M059J (cell line): Measurements from ENCODE around the gene HS6ST2. TPM values are rescaled to one million over a fixed set of nuclear protein-coding genes. Genes with fewer than 3 reads are reported as not detected.
A peak's percentile ranks its signal among the peaks of the same experiment; 100 is the strongest.
"Not testable (repeated sequence)": the region's sequence is repeated elsewhere in the genome, so short reads cannot be mapped to it uniquely, and the experiment has no call there.

Experiments used
- DNase-seq: peaks from one replicate; pipeline ENCODE4 v3.0.0-alpha.2; 2012; ENCODE audit warnings: low read depth
- total RNA-seq: library from RNA; depleted of rRNA; stranded (reverse); fragments of >200 nt; shearing (Covaris generic); gene quantifications from 2 replicates; pipeline ENCODE4 v1.2.3, GENCODE V29; 2014

The HS6ST2 gene
- total RNA-seq, 1 experiment from 2014 or later, result not detected

DNA sequence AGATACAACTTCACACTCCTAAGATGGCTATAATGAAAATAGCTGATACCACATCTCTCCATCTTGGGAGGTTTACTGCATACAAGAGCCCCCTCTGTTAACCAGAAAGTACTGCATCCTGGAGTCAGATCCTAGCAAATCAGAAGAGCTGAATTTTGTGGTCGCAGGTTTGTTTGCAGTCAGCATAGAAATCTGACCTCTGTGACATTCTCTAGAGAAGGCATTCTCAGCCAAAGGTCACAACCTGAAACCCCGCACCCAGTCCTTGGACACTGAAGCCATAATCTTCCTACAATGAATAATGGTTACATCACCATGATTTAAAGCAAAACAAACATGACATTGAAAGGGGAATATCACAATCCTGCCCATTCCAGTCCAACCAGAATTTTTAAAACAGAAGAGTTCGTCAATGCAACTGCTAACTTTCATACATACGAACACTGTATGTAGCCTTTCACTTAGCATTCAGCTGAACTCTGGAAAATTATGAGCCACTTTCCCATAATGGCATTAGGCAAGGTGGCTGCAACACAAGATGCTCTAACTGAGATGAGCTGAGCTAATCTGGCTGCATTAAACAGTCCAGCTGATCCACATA lies 17.6 kb downstream of the HS6ST2 start:
- DNase-seq, result no peak

DNA sequence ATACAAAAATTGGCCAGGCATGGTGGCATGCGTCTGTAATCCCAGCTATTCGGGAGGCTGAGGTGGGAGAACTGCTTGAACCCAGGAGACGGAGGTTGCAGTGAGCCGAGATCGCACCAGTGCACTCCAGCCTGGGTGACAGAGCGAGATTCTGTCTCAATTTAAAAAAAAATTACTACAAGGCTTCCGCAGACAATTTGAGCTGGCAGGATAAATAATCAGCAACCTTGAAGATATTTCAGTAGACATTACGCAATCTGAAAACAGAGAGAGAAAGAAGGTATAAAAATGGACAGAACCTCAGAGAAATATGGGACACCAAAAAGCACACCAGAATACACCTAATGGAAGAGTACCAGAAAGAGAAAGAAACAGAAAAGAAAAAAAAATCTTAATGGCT lies 25.3 kb downstream of the HS6ST2 start:
- no peak for DNase-seq

DNA sequence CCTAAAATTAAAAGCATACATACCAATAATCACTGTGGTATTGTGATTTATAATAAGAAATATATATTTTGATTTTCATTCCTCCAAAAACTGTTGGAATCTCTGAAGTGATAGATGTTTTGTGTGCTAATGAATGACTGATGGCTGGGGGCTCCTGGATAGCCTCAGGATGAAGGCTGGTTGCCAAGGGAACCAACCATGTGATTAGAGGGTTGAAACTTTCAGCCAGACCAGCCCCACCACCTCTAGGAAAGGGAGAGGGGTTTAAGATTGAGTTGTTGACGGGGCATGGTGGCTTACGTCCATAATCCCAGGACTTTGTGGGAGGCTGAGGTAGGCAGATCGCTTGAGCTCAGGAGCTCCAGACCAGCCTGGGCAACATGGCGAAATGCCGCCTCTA lies 34.0 kb downstream of the HS6ST2 start:
- no peak for DNase-seq

DNA sequence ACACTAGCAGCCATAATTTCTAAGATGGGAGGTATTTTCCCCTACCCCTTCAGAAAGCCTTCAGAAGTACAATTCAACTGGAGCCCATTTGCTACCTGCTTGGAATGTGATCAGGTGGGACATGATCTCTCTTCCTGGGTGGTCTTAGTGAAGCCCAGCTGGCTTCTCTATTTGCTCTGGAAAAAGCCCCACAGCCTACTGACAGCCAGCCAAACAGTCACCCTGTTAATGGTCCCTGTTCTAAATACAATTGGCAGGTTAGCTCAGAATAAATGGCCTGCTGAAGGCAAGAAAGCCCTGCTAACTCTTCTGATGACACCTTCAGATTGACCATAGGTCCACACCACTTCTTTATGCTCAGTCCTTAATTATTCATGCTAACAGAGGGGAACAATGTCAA lies 39.9 kb downstream of the HS6ST2 start:
- DNase-seq, result no peak

DNA sequence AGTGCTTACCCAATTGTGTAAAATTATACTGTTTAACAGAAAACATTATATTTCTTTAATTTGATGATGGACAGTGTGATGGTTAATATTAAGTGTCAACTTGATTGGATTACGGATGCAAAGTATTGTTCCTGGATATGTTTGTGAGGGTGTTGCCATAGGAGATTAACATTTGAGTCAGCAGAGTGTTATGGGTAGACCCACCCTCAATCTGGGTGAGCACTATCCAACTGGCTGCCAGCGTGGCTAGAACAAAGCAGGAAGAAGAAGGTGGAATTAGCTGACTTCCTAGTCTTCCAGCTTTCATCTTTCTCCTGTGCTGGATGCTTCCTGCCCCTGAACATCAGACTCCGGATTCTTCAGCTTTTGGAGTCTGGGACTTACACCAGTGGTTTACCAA lies 42.1 kb downstream of the HS6ST2 start:
- no peak for DNase-seq

DNA sequence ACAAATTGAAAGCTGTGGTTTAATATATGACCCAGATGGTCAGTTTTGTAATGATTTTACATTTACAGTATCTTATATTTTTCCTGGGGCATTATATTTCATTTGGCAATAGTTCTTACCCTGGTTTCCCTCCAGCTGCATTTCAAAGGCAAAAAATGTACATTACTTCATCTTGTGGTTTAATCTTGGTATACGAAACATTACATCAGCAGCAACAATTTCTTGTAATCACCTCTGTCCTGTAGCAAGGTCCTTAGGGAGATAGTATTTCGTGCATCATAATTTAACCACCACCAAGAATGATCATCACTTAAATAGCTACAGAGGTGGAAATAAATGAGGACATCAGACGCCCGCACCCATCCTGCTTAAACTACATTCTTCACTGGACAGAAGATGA lies 48.8 kb downstream of the HS6ST2 start:
- DNase-seq, result peak; percentile 1

DNA sequence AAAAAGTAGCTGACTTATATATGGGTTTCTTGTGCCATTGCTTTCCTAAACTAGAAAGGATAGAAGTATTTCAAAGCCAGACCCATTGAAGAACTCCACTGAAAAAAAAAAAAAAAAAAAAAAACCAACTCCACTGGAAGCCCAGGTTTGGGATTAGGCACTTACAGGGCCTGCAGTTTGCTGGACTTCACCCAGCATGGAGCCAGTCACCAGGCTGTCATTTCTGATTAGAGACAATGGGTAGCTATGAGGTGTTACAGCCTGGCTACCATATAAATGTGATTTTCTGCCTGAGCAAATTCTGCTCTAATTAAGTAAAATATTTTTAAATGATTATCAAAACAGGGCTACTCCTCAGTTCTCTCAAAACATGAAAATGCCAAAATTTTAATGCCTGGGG lies 49.5 kb downstream of the HS6ST2 start:
- DNase-seq, result no peak

DNA sequence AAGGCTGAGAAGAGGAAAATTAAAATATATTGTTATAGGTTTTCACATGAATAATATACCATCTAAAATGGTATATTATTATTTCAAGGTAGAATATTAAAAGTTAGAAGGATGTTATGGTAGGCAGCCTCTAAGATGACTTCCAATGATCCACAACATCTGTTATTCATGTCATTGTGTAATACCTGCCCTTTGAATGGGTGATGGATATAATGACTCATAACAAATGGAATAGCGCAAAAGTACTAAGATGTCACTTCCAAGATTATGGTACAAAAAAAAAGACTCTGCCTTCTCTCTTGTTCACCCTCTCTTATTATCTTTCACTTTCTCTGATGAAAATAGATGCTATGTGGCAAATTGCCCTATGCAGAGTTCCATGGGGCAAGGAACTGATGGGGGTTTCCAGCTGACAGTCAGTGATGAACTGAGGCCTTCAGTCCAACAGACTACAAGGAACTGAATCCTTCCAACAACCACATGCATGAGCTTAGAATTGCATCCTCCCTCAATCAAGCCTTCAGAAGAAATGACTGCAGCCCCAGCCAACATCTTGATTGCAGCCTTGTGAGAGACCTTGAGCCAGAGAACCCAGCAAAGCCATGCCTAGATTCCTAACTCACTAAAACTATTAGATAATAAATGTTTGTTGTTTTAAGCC lies 57.7 kb downstream of the HS6ST2 start:
- DNase-seq, result no peak

DNA sequence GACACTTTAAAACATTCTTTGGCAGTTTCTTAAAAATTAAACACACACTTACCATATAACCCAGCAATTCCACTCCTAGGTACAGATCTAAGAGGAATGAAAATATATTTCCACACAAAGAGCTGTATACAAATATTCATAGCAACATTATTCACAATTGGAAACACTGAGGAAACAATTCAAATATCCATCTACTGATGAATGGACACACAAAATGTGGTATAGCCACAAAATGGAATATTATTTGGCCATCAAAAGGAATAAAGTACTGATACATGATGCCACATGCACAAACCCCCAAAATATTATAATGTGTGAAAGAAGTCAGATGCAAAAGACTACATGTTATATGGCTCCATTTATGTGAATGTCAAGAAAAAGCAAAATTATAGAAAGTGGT lies 70.9 kb downstream of the HS6ST2 start:
- DNase-seq, result no peak

DNA sequence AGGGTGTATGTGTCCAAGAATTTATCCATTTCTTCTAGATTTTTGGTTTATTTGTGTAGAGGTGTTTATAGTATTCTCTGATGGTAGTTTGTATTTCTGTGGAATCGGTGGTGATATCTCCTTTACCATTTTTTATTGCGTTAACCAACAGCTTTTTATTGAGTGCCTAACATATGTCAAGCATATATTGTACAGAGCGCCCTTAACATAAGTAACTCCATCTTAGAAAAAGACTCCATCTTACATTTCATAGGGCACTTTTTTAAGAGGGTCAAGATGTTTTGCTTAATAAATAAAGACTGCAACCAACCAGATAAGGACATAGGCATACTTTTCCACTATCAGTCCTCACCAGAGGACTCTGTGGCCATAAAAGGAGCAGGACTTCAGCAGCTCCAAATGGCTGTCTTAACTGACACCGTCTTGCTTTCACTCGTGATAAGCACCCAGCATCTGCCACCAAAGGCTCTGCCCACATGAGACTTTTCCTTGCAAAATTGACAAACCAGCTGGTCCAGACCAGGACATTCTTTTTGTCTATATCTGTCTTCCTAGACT lies 75.0 kb downstream of the HS6ST2 start:
- no peak for DNase-seq

DNA sequence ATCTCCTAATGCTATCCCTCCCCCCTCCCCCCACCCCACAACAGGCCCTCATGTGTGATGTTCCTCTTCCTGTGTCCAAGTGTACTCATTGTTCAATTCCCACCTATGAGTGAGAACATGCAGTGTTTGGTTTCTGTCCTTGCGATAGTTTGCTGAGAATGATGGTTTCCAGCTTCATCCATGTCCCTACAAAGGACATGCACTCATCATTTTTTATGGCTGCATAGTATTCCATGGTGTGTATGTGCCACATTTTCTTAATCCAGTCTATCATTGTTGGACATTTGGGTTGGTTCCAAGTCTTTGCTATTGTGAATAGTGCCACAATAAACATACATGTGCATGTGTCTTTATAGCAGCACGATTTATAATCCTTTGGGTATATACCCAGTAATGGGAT lies 77.7 kb downstream of the HS6ST2 start:
- not testable (repeated sequence) for DNase-seq

DNA sequence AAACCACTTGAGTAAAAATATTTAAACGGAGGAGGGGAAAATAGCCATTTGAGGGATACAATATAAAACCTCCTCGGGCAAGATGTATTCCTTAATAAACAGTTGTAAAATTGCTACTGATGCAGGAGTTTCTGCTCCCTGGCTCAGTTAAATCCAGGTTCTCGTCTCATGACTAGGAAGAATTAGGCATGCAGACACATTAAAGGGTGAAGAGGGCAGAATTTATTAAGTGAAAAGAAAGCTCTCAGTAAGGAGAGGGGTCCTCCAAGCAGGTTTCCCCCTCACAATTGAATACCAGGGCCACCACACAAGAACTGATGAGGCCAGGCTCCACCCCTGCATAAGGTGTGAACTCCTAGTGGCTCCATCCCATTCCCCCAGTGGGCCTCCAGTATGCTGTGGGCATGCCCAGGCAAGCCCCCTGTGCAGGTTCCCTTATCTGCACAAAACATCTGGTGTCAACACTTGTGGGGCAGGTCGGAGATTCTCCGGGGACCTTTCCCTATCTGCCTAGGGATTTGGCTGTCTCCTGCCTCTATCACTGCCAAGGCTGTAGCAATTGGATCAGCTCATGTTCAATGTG lies 80.4 kb downstream of the HS6ST2 start:
- no peak for DNase-seq

DNA sequence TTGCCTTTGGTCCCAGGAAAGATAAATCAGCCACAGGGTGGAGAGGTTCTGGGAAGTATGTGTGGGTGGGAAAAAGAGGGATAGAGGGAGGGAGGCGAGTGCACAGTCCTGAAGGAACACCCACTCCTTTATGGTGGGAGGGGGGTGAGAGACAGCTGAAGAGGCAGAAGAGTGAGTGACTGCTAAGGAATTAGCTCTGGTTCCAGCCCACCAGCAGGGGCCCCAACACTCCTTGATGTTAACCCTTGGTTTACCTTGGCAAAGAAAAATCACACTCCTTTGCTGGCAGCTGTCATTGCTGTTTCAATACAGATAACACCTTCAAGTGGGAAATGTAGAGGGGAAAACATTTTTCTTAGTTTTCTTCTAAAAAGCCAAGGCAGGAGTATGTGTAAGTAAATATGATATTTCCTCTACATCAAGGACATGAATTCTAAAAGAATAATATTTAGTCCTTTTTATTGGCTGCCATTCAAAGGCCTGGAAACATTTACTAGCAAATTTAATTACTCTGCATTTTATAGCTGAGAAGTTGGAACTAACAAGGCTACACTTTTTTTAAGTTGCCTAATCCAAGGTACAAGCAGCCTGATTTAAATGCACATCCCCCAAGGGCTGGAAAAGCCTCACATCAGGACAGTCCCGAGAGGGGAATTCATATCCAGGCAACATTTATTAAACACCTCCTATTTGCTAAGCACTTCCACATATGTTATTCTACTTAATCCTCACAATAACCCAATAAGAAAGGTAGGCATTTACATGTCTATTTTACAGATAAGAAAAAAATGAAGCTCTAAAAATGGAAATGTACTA lies 81.7 kb downstream of the HS6ST2 start:
- DNase-seq, result no peak

DNA sequence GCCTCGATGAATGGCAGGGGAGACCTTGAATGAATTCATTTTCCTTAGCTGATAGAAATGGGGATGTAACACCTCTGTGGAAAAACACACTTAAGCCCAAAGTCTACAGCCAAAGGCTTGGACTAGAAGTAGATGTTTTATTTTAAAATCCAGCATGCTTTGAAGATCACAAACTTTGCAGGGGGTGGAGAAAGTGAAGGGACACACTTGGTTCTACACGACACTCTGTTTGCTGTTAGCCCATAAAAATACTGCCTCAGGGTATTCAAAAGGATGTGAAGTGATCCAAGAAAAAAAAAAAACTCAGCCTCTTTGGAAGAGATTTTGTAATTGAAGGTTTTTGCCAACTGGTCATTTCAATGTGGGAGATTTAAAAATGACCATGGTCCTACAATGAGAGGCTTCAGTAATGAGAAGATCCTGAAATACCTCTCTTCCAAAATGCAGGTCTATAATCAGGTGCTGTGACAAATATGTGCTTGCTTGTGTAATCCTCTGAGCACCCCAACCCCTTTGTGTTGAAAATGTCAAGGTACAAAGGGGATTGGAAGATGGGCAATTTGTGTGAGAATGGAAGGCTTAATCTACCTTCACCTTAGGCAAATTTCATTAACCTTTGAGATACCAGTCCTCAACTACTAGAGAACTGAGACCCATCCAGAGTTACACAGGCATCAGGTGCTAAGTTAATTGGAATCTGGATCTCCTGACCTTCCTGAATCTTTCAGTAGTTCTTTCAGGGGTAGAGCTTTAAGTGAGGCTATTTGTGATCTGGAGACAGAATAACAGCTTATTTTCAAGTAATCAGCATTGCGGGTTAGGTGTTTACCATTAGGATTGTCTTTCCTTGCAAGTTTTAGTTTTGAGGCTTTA lies 82.5 kb downstream of the HS6ST2 start:
- DNase-seq, result no peak

DNA sequence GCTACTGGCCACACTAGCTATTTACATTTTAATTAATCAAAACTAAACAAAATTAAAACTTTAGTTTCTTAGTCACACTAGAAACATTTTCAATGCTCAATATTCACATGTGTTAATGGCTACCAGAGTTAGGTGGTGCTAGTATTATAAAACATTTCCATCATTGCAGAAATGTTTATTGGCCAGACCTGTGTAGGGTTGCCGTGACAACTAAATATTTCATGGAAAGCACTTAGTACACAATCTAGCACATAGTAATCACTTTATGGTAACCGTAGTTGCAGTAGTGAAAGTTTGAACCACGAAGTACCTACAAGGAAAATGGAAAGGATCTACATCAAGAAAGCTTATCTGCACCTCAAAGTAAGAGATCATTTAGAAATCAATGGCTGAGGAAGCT lies 95.9 kb downstream of the HS6ST2 start:
- DNase-seq, result no peak

DNA sequence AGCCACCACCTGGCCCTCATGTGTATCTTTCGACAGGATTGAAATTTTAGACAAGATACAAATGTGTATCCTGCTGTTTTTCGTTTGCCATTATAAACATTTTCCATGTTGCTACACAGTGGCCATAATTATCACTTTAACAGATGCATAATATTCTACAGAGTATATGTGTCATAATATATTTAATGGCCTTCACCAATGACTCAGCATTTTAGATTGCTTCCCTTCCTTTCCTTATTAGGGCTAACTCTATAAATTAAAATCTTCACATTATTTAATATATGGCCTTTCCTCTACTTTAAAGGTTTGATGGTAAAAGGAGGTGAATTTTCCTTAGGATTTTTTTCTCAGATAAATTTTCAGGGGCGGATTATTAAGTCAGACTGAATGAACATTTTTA lies 97.4 kb downstream of the HS6ST2 start:
- DNase-seq, result no peak

DNA sequence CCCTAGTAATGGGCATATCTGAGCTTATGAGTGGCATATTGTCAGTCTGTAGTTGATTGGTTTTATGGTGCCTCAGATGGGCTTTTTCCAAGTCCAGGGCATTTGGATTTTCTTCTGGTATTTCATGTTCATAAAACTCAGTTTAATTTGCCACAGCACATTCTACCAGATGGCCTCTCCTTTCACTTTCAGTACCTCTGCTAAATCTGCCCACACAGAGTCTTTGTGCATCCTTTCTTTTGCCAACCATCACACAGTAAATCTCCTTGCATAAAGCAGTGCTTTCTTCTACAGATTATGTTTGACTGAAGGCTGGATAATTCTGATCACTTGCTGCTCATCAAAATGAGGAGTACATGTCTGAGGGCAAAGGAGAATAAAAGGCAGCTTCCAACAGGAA lies 98.2 kb downstream of the HS6ST2 start:
- DNase-seq, result no peak

DNA sequence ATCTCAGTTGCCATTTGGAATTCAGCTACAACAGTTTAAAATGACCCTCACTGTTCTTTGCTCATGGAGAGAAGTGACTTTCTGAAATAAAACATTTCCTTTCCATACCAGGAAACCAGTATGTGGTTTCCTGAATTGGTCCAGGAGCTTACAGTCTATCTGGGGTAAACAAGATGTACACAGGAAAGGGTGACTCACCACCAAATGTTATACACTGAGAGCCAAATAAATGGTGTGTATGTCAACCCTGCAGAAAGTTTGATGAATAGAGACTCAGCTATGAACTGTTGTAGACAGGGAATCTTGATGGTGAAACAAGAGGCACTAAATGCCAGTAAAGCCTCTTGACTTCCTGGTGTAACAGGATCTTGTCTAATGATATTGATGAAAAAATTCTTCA lies 100.4 kb downstream of the HS6ST2 start:
- peak; percentile 36 for DNase-seq

DNA sequence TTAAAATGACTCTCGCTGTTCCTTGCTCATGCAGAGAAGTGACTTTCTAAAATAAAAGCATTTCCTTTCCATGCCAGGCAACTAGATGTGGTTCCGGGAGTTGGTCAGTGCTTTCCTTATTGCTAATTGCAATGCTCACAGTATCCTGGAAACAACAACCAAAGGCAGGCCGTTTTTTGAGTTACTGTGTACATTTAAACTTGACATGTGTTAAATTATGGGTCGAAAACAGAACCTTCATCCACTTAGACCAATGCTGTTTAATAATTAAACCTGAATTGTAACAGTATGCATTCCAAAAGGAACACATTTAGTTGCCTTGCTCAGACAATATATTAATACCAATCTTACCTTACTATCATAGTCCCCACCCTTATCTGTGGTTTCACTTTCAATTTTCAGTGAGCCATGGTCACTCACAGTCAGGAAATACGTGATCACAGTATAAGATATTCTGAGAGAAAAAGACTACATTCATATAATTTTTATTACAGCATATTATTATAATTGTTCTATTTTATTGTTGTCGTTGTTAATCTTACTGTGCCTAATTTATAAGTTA lies 102.6 kb downstream of the HS6ST2 start:
- peak; percentile 31 for DNase-seq

DNA sequence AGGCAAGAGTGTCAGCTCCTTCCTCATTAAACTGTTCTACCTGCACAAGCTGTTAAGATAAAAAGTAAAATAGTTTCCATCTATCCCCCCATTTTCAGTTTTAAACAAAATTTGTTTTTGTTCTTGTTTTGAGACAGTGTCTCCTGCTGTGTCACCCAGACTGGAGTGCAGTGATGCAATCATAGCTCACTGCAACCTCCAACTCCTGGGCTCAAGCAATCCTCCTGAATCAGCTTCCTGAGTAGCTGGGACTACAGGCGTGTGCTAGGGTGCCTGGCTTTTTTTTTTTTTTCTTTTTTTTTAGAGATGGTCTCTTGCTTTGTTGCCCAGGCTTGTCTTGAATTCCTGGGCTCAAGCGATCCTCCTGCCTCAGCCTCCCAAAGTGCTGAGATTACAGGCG lies 105.4 kb downstream of the HS6ST2 start:
- peak; percentile 32 for DNase-seq
